GM12878 (cell line): ENCODE results near the gene NRM. TPM values are rescaled to one million over a fixed set of nuclear protein-coding genes. Genes with fewer than 3 reads are reported as not detected.

Experiments used
- ATAC-seq: fragments of 200-7000 bp; cut with Tn5 transposase; 3 replicates; pipeline ENCODE4 v1.9.1; 2020; ENCODE audit warnings: mild to moderate bottlenecking, moderate library complexity
- BruUV-seq: library from RNA; stranded (reverse); fragments of 400-500 nt; replicated peaks from 2 replicates; lab custom pipeline; 2021; lab: Mats Ljungman, UMichigan
- CTCF ChIA-PET: fragments of 300-600 bp; sonication (Branson Sonifier 250); formaldehyde crosslinking; extraction: SDS; loops from one replicate; lab custom pipeline; 2021; ENCODE audit warnings: inconsistent platforms; lab: Yijun Ruan, JAX
- POLR2A ChIA-PET: fragments of 350-600 bp; formaldehyde crosslinking; extraction: SDS; loops from one replicate; lab custom pipeline; 2021; ENCODE audit warnings: inconsistent platforms; lab: Charles Lee
- RAD21 ChIA-PET: fragments of 300-600 bp; sonication (Branson Sonifier 250); formaldehyde crosslinking; loops from one replicate; lab custom pipeline; 2023; ENCODE audit warnings: antibody characterized with exemption; ENCODE audit not compliant: unreplicated experiment; lab: Charles Lee
- SMC1A ChIA-PET: fragments of 300-600 bp; sonication (Branson Sonifier 250); formaldehyde crosslinking; loops from one replicate; lab custom pipeline; 2023; ENCODE audit not compliant: unreplicated experiment, uncharacterized antibody; lab: Charles Lee
- DNase-seq: peaks from one replicate; pipeline ENCODE4 v3.0.0-alpha.2; 2011; ENCODE audit warnings: low read depth, low spot score
- FAIRE-seq: peaks from 3 replicates; lab custom pipeline; 2011; peaks lifted over from hg19 to GRCh38; lab: Jason Lieb, UNC
- H2AFZ ChIP-seq: 2 replicates; pipeline ENCODE4 v1.6.0; 2011; ENCODE audit warnings: low read depth, low read length, control low read depth; ENCODE audit not compliant: control insufficient read depth
- H3K27ac ChIP-seq: 2 replicates; pipeline ENCODE4 v1.5.1; 2011; ENCODE audit warnings: control low read depth; ENCODE audit not compliant: control insufficient read depth, insufficient read depth
- H3K27me3 ChIP-seq, 2 experiments: replicated peaks in 1 of 2; 2 replicates each; pipeline versions ENCODE4 v1.6.0 to v1.6.1; 2011; ENCODE audit warnings: low read length in 1 of 2; ENCODE audit not compliant: control insufficient read depth in 2 of 2, insufficient read depth in 2 of 2
- H3K36me3 ChIP-seq, 2 experiments: 2 replicates each; pipeline ENCODE4 v1.5.1; 2011; ENCODE audit warnings: low read length in 1 of 2; ENCODE audit not compliant: control insufficient read depth in 2 of 2, insufficient read depth in 2 of 2
- H3K4me1 ChIP-seq: 2 replicates; pipeline ENCODE4 v1.6.1; 2011; ENCODE audit warnings: mild to moderate bottlenecking, low read length, moderate library complexity, mixed read lengths; ENCODE audit not compliant: control insufficient read depth, insufficient read depth
- H3K4me2 ChIP-seq: 2 replicates; pipeline ENCODE4 v1.6.0; 2011; ENCODE audit warnings: control low read depth; ENCODE audit not compliant: control insufficient read depth, insufficient read depth
- H3K4me3 ChIP-seq: fragments of 200-600 bp; sonication (generic); 2 replicates; pipeline ENCODE4 v1.5.1; 2016
- H3K79me2 ChIP-seq: 2 replicates; pipeline ENCODE4 v1.6.0; 2011; ENCODE audit warnings: low read length; ENCODE audit not compliant: control insufficient read depth, insufficient read depth
- H3K9ac ChIP-seq: 2 replicates; pipeline ENCODE4 v1.8.0; 2011; ENCODE audit warnings: low read length, control low read depth, mixed read lengths; ENCODE audit not compliant: control insufficient read depth, insufficient read depth
- H3K9me3 ChIP-seq: replicated peaks from 3 replicates; pipeline ENCODE4 v1.5.1; 2011; ENCODE audit warnings: mild to moderate bottlenecking, low read length; ENCODE audit not compliant: control insufficient read depth, insufficient read depth
- H4K20me1 ChIP-seq: 2 replicates; pipeline ENCODE4 v1.6.0; 2011; ENCODE audit not compliant: control insufficient read depth, insufficient read depth
- BHLHE40 ChIP-seq, 2 experiments: fragments of 450-650 bp in 1 of 2; IDR thresholded peaks; 2 replicates each; pipeline ENCODE4 v1.6.1; 2011 to 2017; ENCODE audit warnings: low read depth in 2 of 2, borderline replicate concordance in 1 of 2, improper control_type of control experiment in 1 of 2, low read length in 1 of 2, mild to moderate bottlenecking in 1 of 2
- CHD4 ChIP-seq: fragments of 200-600 bp; sonication (generic); IDR thresholded peaks from 2 replicates; pipeline ENCODE4 v1.6.1; 2016; ENCODE audit warnings: mild to moderate bottlenecking
- ESRRA ChIP-seq: IDR thresholded peaks from 2 replicates; pipeline ENCODE4 v1.6.1; 2012; ENCODE audit warnings: mild to moderate bottlenecking, low read length, improper control_type of control experiment
- FOXM1 ChIP-seq: IDR thresholded peaks from 2 replicates; pipeline ENCODE4 v1.6.1; 2012; ENCODE audit warnings: low read depth, mild to moderate bottlenecking, inconsistent platforms, low read length, moderate library complexity
- HCFC1 ChIP-seq: fragments of 150-350 bp; IDR thresholded peaks from 2 replicates; pipeline ENCODE4 v1.6.1; 2014; ENCODE audit warnings: low read length
- KAT2A ChIP-seq: conservative IDR thresholded peaks from 2 replicates; pipeline ENCODE4 v1.6.1; 2011; ENCODE audit warnings: low read depth, low read length; ENCODE audit not compliant: control insufficient read depth
- MTA2 ChIP-seq: fragments of 450-650 bp; IDR thresholded peaks from 2 replicates; pipeline ENCODE4 v1.6.1; 2016; ENCODE audit warnings: low read depth, mild to moderate bottlenecking, moderate library complexity
- NBN ChIP-seq: fragments of 450-650 bp; IDR thresholded peaks from 2 replicates; pipeline ENCODE4 v1.6.1; 2016
- NR2C2 ChIP-seq: IDR thresholded peaks from 2 replicates; pipeline ENCODE4 v1.6.1; 2011; ENCODE audit warnings: borderline replicate concordance, low read depth; ENCODE audit not compliant: control insufficient read depth, insufficient read length
- POU2F2 ChIP-seq: IDR thresholded peaks from 3 replicates; pipeline ENCODE4 v1.6.1; 2011; ENCODE audit warnings: low read depth, mild to moderate bottlenecking, low read length, borderline replicate concordance
- RAD51 ChIP-seq: fragments of 450-650 bp; IDR thresholded peaks from 2 replicates; pipeline ENCODE4 v1.6.1; 2016; ENCODE audit warnings: moderate library complexity, mild to moderate bottlenecking, inconsistent platforms
- SREBF1 ChIP-seq: IDR thresholded peaks from 2 replicates; pipeline ENCODE4 v1.6.1; 2012; ENCODE audit warnings: mild to moderate bottlenecking, low read length
- STAT3 ChIP-seq: IDR thresholded peaks from 2 replicates; pipeline ENCODE4 v1.6.1; 2011; ENCODE audit warnings: low read depth, low read length, improper control_type of control experiment
- SUZ12 ChIP-seq: fragments of 200-600 bp; sonication (generic); IDR thresholded peaks from one replicate; pipeline ENCODE4 v1.6.1; 2018; ENCODE audit warnings: antibody characterized with exemption, mild to moderate bottlenecking; ENCODE audit not compliant: unreplicated experiment
- TARDBP ChIP-seq: IDR thresholded peaks from 2 replicates; pipeline ENCODE4 v1.6.1; 2016; ENCODE audit warnings: borderline replicate concordance
- USF1 ChIP-seq: IDR thresholded peaks from 2 replicates; pipeline ENCODE4 v1.6.1; 2011; ENCODE audit warnings: borderline replicate concordance, low read depth, mild to moderate bottlenecking, moderate library complexity, mixed read lengths, low read length; ENCODE audit not compliant: insufficient read depth; ENCODE audit errors: extremely low read length
- WGBS: methylation state at CpG from one replicate; pipeline ENCODE4 v1.1.6; 2016; ENCODE audit warnings: low lambda C conversion rate; ENCODE audit not compliant: insufficient replicate concordance, insufficient coverage; ENCODE audit errors: missing lambda C conversion rate; 5-methylcytosine and 5-hydroxymethylcytosine counted together
- in situ Hi-C: fragments of 300-500 bp; cut with MboI; formaldehyde crosslinking; loops from 9 replicates; pipeline ENCODE4 v1.14.3; 2018; ENCODE audit warnings: mixed read lengths
- intact Hi-C: fragments of 100-400 bp; cut with micrococcal nuclease; formaldehyde crosslinking; loops from one replicate; pipeline ENCODE4 v1.14.2; 2022; ENCODE audit not compliant: unreplicated experiment
- polyA plus RNA-seq, 11 experiments: library from polyadenylated mRNA; depleted of rRNA in 4 of 11; unstranded in 6 of 11; stranded (reverse) in 5 of 11; fragments of >200 nt; fragmentation: Nextera tagmentation in 4 of 11; fragmentation: Illumina TruSeq in 1 of 11; extraction: Ambion mirVana in 4 of 11; extraction: Trizol in 1 of 11; gene quantifications; 1 replicate in 1 of 11; 2 replicates in 10 of 11; pipeline versions ENCODE4 v1.2.1 to v1.2.3, GENCODE V29; 2011 to 2016; ENCODE audit warnings: inconsistent platforms in 2 of 11, missing spikeins in 2 of 11, low read depth in 1 of 11
- total RNA-seq, 4 experiments: library from RNA; depleted of rRNA in 3 of 4; stranded (reverse); fragments of >200 nt in 3 of 4; fragmentation: Illumina TruSeq in 1 of 4; extraction: Trizol in 1 of 4; gene quantifications; 2 replicates each; pipeline versions ENCODE4 v1.2.1 to v1.2.3, GENCODE V29; 2013 to 2021

The NRM gene
- total and polyA plus RNA-seq, 10 of the 15 experiments (the other 5 are each of a cell fraction or from before 2014, with no cell fraction given) = 15.4 to 46.7 (median 29.0) TPM

- H3K36me3 ChIP-seq = peaks cover 0 to 8% of the 10 kb centered on the region in 2 experiments; a peak in 3 of 4 replicates
- RAD21 ChIA-PET = no interaction called here
- no peaks in the 10 kb centered on the region for H3K79me2 ChIP-seq
- H3K4me1 ChIP-seq = no peaks in the 10 kb centered on the region
- POLR2A ChIA-PET = interaction anchor here (0.5 to 1.0 kb wide), 4 partner anchors 10 to 73 kb away, joined by 3 to 5 read pairs (median 4); no protein-coding TSS in a partner anchor
- DNase-seq (no peak), ATAC-seq (no peak), FAIRE-seq (no peak)
- H2AFZ ChIP-seq = no peak overlapping the region
- in situ Hi-C loops (no loop called here), intact Hi-C loops (no loop called here)
- no peak overlapping the region for H3K27ac ChIP-seq
- no peaks in the 10 kb centered on the region for H3K27me3 ChIP-seq
- TF ChIP-seq SUZ12 (no peak), NBN (no peak), HCFC1 (no peak)
- H3K4me2 ChIP-seq = no peak overlapping the region
- H3K9ac ChIP-seq = no peak overlapping the region
- CTCF ChIA-PET = interaction anchor here (0.5 kb wide), 1 partner anchor 11 kb away, joined by 3 read pairs; no protein-coding TSS in a partner anchor
- no peak overlapping the region for H3K4me3 ChIP-seq
- no peaks in the 10 kb centered on the region for H4K20me1 ChIP-seq
- WGBS = 82% methylated on average over 4 of the region's 4 CpGs
- SMC1A ChIA-PET = interaction anchor here (0.7 to 1.1 kb wide), 2 partner anchors 19 to 147 kb away, joined by 3 to 4 read pairs; no protein-coding TSS in a partner anchor
- no TSS peak for BruUV-seq
- H3K9me3 ChIP-seq = no peaks in the 10 kb centered on the region
Observed at GRCh38 chr6:30700340-30700739, 9.6 kb upstream of the NRM start.

GRCh38 chr6:30696432-30696831, 5.6 kb upstream of the NRM start:
- no TSS peak for BruUV-seq
- Histone ChIP-seq H3K36me3 (peaks cover 0 to 4% of the 10 kb centered on the region in 2 experiments; a peak in 1 of 4 replicates), H3K79me2 (no peaks in the 10 kb centered on the region), H4K20me1 (no peaks in the 10 kb centered on the region), H3K4me1 (no peaks in the 10 kb centered on the region), H3K4me2 (no peak overlapping the region), H2AFZ (no peak overlapping the region), H3K27me3 (no peaks in the 10 kb centered on the region), H3K9me3 (no peaks in the 10 kb centered on the region), H3K4me3 (no peak overlapping the region), H3K27ac (no peak overlapping the region), H3K9ac (no peak overlapping the region)
- no peak for ATAC-seq
- ChIA-PET CTCF (interaction anchor here (1.5 to 1.6 kb wide), 2 partner anchors 10 to 18 kb away, joined by 3 to 5 read pairs; no protein-coding TSS in a partner anchor), POLR2A (interaction anchor here (1.1 to 1.8 kb wide), 3 partner anchors 8 to 21 kb away, joined by 4 to 7 read pairs (median 7); partner anchors contain the start of gene MDC1), SMC1A (interaction anchor here (1.7 kb wide), 1 partner anchor 16 kb away, joined by 5 read pairs; no protein-coding TSS in a partner anchor), RAD21 (no interaction called here)
- 99% methylated on average over 5 of the region's 5 CpGs for WGBS
- intact Hi-C loops = no loop called here
- in situ Hi-C loops = no loop called here
- FAIRE-seq = no peak
- DNase-seq = no peak
- TF ChIP-seq BHLHE40 (IDR thresholded peaks at IDR 0.05; ENCODE audit: borderline replicate concordance in 1 of 2, low read depth in 2 of 2, low read length in 1 of 2) (no peak), RAD51 (no peak), NR2C2 (no peak), KAT2A (no peak), FOXM1 (no peak), MTA2 (no peak), CHD4 (no peak), POU2F2 (no peak), STAT3 (no peak), USF1 (no peak), SREBF1 (no peak), ESRRA (no peak), TARDBP (no peak)
